ENCODE measurements around the gene SRP14.

DNA sequence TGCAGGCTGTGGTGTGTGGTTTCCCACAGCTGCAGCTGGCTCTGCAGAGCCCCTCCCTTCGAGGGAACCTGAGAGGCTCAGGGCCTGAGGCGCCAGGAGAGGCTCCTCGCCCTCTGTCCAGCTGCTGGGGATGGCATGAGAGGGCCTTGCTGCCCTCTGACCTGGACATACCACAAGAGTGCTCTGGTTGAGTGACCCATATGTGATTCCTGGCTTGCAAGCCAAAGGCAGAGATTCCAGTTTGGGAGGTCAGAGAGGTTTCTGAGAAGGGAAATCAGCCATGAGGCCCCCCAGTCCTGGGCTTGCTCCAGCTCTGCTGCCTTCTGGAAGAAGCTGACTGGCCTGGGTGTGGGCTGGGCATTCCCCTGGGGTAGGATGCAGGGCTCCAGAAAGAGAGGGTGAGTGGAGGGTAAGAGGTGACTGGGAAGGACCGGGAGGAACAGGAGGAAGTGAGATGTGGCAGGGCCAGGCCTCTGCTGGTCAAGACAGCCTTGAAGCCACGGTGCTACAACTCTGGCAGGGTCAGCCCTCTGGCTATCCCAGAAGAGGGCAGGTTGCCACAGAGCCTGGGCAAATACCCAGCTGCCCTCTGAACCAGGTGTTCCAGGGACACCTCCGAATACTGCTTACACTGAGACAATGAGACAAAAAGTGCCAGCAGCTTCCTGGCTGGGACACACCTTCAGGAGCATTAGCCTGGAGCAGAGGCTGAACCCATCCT lies 16.0 kb upstream of the SRP14 start:
- TF ChIP-seq, protein P1, sequence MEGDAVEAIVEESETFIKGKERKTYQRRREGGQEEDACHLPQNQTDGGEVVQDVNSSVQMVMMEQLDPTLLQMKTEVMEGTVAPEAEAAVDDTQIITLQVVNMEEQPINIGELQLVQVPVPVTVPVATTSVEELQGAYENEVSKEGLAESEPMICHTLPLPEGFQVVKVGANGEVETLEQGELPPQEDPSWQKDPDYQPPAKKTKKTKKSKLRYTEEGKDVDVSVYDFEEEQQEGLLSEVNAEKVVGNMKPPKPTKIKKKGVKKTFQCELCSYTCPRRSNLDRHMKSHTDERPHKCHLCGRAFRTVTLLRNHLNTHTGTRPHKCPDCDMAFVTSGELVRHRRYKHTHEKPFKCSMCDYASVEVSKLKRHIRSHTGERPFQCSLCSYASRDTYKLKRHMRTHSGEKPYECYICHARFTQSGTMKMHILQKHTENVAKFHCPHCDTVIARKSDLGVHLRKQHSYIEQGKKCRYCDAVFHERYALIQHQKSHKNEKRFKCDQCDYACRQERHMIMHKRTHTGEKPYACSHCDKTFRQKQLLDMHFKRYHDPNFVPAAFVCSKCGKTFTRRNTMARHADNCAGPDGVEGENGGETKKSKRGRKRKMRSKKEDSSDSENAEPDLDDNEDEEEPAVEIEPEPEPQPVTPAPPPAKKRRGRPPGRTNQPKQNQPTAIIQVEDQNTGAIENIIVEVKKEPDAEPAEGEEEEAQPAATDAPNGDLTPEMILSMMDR (IDR thresholded peaks at IDR 0.05) = no peak
- no peak for TF ChIP-seq POLR2AphosphoS5 (IDR thresholded peaks at IDR 0.05; ENCODE audit: low read depth, low read length)
- TF ChIP-seq, protein P2, sequence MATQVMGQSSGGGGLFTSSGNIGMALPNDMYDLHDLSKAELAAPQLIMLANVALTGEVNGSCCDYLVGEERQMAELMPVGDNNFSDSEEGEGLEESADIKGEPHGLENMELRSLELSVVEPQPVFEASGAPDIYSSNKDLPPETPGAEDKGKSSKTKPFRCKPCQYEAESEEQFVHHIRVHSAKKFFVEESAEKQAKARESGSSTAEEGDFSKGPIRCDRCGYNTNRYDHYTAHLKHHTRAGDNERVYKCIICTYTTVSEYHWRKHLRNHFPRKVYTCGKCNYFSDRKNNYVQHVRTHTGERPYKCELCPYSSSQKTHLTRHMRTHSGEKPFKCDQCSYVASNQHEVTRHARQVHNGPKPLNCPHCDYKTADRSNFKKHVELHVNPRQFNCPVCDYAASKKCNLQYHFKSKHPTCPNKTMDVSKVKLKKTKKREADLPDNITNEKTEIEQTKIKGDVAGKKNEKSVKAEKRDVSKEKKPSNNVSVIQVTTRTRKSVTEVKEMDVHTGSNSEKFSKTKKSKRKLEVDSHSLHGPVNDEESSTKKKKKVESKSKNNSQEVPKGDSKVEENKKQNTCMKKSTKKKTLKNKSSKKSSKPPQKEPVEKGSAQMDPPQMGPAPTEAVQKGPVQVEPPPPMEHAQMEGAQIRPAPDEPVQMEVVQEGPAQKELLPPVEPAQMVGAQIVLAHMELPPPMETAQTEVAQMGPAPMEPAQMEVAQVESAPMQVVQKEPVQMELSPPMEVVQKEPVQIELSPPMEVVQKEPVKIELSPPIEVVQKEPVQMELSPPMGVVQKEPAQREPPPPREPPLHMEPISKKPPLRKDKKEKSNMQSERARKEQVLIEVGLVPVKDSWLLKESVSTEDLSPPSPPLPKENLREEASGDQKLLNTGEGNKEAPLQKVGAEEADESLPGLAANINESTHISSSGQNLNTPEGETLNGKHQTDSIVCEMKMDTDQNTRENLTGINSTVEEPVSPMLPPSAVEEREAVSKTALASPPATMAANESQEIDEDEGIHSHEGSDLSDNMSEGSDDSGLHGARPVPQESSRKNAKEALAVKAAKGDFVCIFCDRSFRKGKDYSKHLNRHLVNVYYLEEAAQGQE (IDR thresholded peaks at IDR 0.05; ENCODE audit: insufficient read depth in 1 of 2, low read depth in 2 of 2, low read length in 1 of 2) = no peak

Measured in Panc1 (cell line).